B cell (primary cell): ENCODE results near the gene PPP3CA. TPM values are rescaled to one million over a fixed set of nuclear protein-coding genes. Genes with fewer than 3 reads are reported as not detected.

Experiments
- ATAC-seq: fragments of 200-7000 bp; cut with Tn5 transposase; one replicate; pipeline ENCODE4 v1.10.0; 2021; ENCODE audit warnings: low read depth, mild to moderate bottlenecking, moderate number of reproducible peaks, moderate library complexity
- CTCF ChIA-PET: fragments of 350-600 bp; sonication (Branson Sonifier 250); formaldehyde crosslinking; loops from one replicate; lab custom pipeline; 2021; ENCODE audit warnings: antibody characterized with exemption, inconsistent platforms; lab: Charles Lee
- POLR2A ChIA-PET: fragments of 350-600 bp; sonication (Branson Sonifier 250); formaldehyde crosslinking; loops from one replicate; lab custom pipeline; 2021; ENCODE audit warnings: antibody characterized with exemption; lab: Charles Lee
- DNase-seq: peaks from one replicate; pipeline ENCODE4 v3.0.0; 2013
- H2AFZ ChIP-seq: 2 replicates; pipeline ENCODE4 v1.6.1; 2012; ENCODE audit warnings: mild to moderate bottlenecking, low read depth, low read length; ENCODE audit not compliant: insufficient read depth, poor library complexity, severe bottlenecking
- H3K27ac ChIP-seq, 2 donors: 1 replicate in 1 of 2; 2 replicates in 1 of 2; pipeline ENCODE4 v1.5.1; 2012 to 2013; ENCODE audit warnings: low read length in 2 of 2, mild to moderate bottlenecking in 2 of 2, moderate library complexity in 1 of 2
- H3K27me3 ChIP-seq, 4 experiments: fragments of 200-600 bp in 1 of 4; sonication (generic) in 1 of 4; replicated peaks in 1 of 4; 1 replicate in 2 of 4; 2 replicates in 2 of 4; pipeline versions ENCODE4 v1.6.1 to v1.7.0; 2013 to 2016; ENCODE audit warnings: low read length in 3 of 4, mild to moderate bottlenecking in 2 of 4, mixed read lengths in 1 of 4, moderate library complexity in 1 of 4; ENCODE audit not compliant: insufficient read depth in 4 of 4, control insufficient read depth in 3 of 4; ENCODE audit errors: control extremely low read depth in 1 of 4
- H3K36me3 ChIP-seq, 2 experiments: replicated peaks in 1 of 2; 1 replicate in 1 of 2; 2 replicates in 1 of 2; pipeline versions ENCODE4 v1.6.1 to v1.7.1; 2013; ENCODE audit warnings: low read length in 1 of 2; ENCODE audit not compliant: insufficient read depth in 2 of 2, control insufficient read depth in 1 of 2; ENCODE audit errors: control extremely low read depth in 1 of 2, extremely low read depth in 1 of 2
- H3K4me1 ChIP-seq, 2 donors: fragments of 200-600 bp in 1 of 2; sonication (generic) in 1 of 2; 1 replicate in 1 of 2; 2 replicates in 1 of 2; pipeline versions ENCODE4 v1.5.1 to v1.6.1; 2013 to 2017; ENCODE audit warnings: low read length in 2 of 2; ENCODE audit not compliant: control insufficient read depth in 2 of 2, insufficient read depth in 2 of 2
- H3K4me2 ChIP-seq: replicated peaks from 2 replicates; pipeline ENCODE3; 2012; ENCODE audit warnings: mild to moderate bottlenecking, low read depth, low read length; ENCODE audit not compliant: poor library complexity, severe bottlenecking
- H3K4me3 ChIP-seq, 5 experiments: fragments of 200-600 bp in 1 of 5; sonication (generic) in 1 of 5; 1 replicate in 3 of 5; 2 replicates in 2 of 5; pipeline versions ENCODE4 v1.5.1 to v1.7.0; 2011 to 2016; ENCODE audit warnings: low read length in 4 of 5, mild to moderate bottlenecking in 4 of 5, low read depth in 2 of 5, control low read depth in 1 of 5, moderate library complexity in 1 of 5; ENCODE audit not compliant: insufficient read depth in 1 of 5; ENCODE audit errors: control extremely low read depth in 1 of 5, extremely low read depth in 1 of 5
- H3K79me2 ChIP-seq: fragments of 200-600 bp; sonication (generic); one replicate; pipeline ENCODE4 v1.6.0; 2016; ENCODE audit warnings: low read length; ENCODE audit not compliant: control insufficient read depth, insufficient read depth
- H3K9ac ChIP-seq: fragments of 200-600 bp; sonication (generic); 2 replicates; pipeline ENCODE4 v1.6.1; 2017; ENCODE audit warnings: mild to moderate bottlenecking, low read length, moderate library complexity
- H3K9me3 ChIP-seq, 3 donors: one replicate each; pipeline versions ENCODE4 v1.6.1 to v1.7.1; 2013; ENCODE audit warnings: low read length in 2 of 3; ENCODE audit not compliant: control insufficient read depth in 2 of 3, insufficient read depth in 1 of 3; ENCODE audit errors: control extremely low read depth in 1 of 3
- H4K20me1 ChIP-seq: 2 replicates; pipeline ENCODE4 v1.6.0; 2012; ENCODE audit warnings: mild to moderate bottlenecking, low read length; ENCODE audit not compliant: insufficient read depth, control insufficient read depth, poor library complexity, severe bottlenecking
- H3K27ac Mint-ChIP-seq: one replicate; pipeline ENCODE4 v1.8.0; 2021; ENCODE audit warnings: mixed read lengths
- H3K27me3 Mint-ChIP-seq: one replicate; pipeline ENCODE4 v1.8.0; 2021; ENCODE audit warnings: mixed read lengths
- H3K4me1 Mint-ChIP-seq: one replicate; pipeline ENCODE4 v1.8.0; 2021; ENCODE audit warnings: mixed read lengths
- H3K4me3 Mint-ChIP-seq: one replicate; pipeline ENCODE4 v1.8.0; 2021; ENCODE audit warnings: mixed read lengths
- H3K9me3 Mint-ChIP-seq: one replicate; pipeline ENCODE4 v1.8.0; 2022; ENCODE audit warnings: mixed read lengths; ENCODE audit not compliant: insufficient read depth
- CTCF ChIP-seq: fragments of 200-600 bp; IDR thresholded peaks from one replicate; pipeline ENCODE4 v1.8.0; 2022; ENCODE audit warnings: antibody characterized with exemption, mild to moderate bottlenecking
- EZH2 ChIP-seq: IDR thresholded peaks from 2 replicates; pipeline ENCODE4 v1.6.1; 2012; ENCODE audit warnings: borderline replicate concordance, low read depth, mild to moderate bottlenecking, moderate library complexity, low read length; ENCODE audit not compliant: insufficient read depth, poor library complexity, severe bottlenecking
- WGBS: methylation state at CpG from one replicate; pipeline ENCODE4 v1.1.5; 2013; ENCODE audit warnings: missing lambda C conversion rate; ENCODE audit not compliant: insufficient coverage; 5-methylcytosine and 5-hydroxymethylcytosine counted together
- intact Hi-C: fragments of 100-400 bp; cut with micrococcal nuclease; formaldehyde crosslinking; loops from one replicate; pipeline ENCODE4 v1.10.0; 2022
- polyA plus RNA-seq: library from polyadenylated mRNA; depleted of rRNA; stranded (reverse); fragments of >200 nt; gene quantifications from 2 replicates; pipeline ENCODE4 v1.2.3, GENCODE V29; 2012
- total RNA-seq, 2 donors: library from RNA; stranded (reverse); fragments of 120-200 nt in 1 of 2; gene quantifications; 1 replicate in 1 of 2; 2 replicates in 1 of 2; pipeline versions ENCODE4 v1.2.3 to v1.2.4, GENCODE V29; 2013 to 2022

PPP3CA gene
- total and polyA plus RNA-seq, 2 donors (not counting 1 experiment from before 2014, with no cell fraction given), result 14.3 to 85.1 TPM

- no peaks in the 10 kb centered on the region for H3K4me1 ChIP-seq
- H3K4me2 ChIP-seq, result no peak overlapping the region
- ChIA-PET POLR2A (interaction anchor here (0.7 kb wide), 1 partner anchor 324 kb away, joined by 5 read pairs; no protein-coding TSS in a partner anchor), CTCF (interaction anchor here (0.7 kb wide), 2 partner anchors 77 to 114 kb away, joined by 3 read pairs; no protein-coding TSS in a partner anchor)
- H3K9me3 ChIP-seq, result no peaks in the 10 kb centered on the region
- H3K79me2 ChIP-seq, result no peaks in the 10 kb centered on the region
- Mint-ChIP-seq H3K27ac (no peak overlapping the region), H3K4me3 (no peak overlapping the region), H3K9me3 (peaks cover 9% of the 10 kb centered on the region), H3K4me1 (no peaks in the 10 kb centered on the region), H3K27me3 (no peaks in the 10 kb centered on the region)
- no peak overlapping the region for H3K4me3 ChIP-seq
- no peaks in the 10 kb centered on the region for H4K20me1 ChIP-seq
- no peaks in the 10 kb centered on the region for H3K27me3 ChIP-seq
- no peaks in the 10 kb centered on the region for H3K36me3 ChIP-seq
- intact Hi-C loops, result no loop called here
- H2AFZ ChIP-seq, result no peak overlapping the region
- no peak overlapping the region for H3K27ac ChIP-seq
- 40% methylated on average over 1 of the region's 5 CpGs for WGBS
- DNase-seq, result no peak
- no peak overlapping the region for H3K9ac ChIP-seq
- no peak for ATAC-seq
- TF ChIP-seq EZH2, result no peak
- no peak for TF ChIP-seq CTCF
Measured at GRCh38 chr4:101370663-101371210, 23.4 kb upstream of the PPP3CA start.

- intact Hi-C loops, result no loop called here
- no peak overlapping the region for H3K27ac ChIP-seq
- H3K4me2 ChIP-seq, result no peak overlapping the region
- no peaks in the 10 kb centered on the region for H3K27me3 Mint-ChIP-seq
- WGBS, result no CpG with 5 or more reads among the region's 1 CpG
- no peak overlapping the region for H3K4me3 Mint-ChIP-seq
- H4K20me1 ChIP-seq, result no peaks in the 10 kb centered on the region
- DNase-seq (no peak), ATAC-seq (no peak)
- peaks cover 0 to 9% (median 5%) of the 10 kb centered on the region in 3 donors for H3K9me3 ChIP-seq
- no peaks in the 10 kb centered on the region for H3K27me3 ChIP-seq
- H3K27ac Mint-ChIP-seq, result no peak overlapping the region
- H3K4me1 Mint-ChIP-seq, result no peaks in the 10 kb centered on the region
- no peaks in the 10 kb centered on the region for H3K4me1 ChIP-seq
- no peak overlapping the region for H3K9ac ChIP-seq
- no peak for TF ChIP-seq CTCF
- no peak for TF ChIP-seq EZH2
- no peaks in the 10 kb centered on the region for H3K79me2 ChIP-seq
- no peak overlapping the region for H3K4me3 ChIP-seq
- CTCF ChIA-PET, result no interaction called here
- POLR2A ChIA-PET, result no interaction called here
- H3K9me3 Mint-ChIP-seq, result peaks cover 6% of the 10 kb centered on the region
- H3K36me3 ChIP-seq, result no peaks in the 10 kb centered on the region
- no peak overlapping the region for H2AFZ ChIP-seq
Measured at GRCh38 chr4:101367201-101367600, 19.9 kb upstream of the PPP3CA start.
